Activated CD4-positive, alpha-beta T cell treated with anti-CD3 and anti-CD28 coated beads, Interleukin-2, Interleukin-4, amounts not matched to agents 100 ng/mL and 50 ng/mL, durations not matched to agents 16 hours and 8 hours (primary cell): ENCODE data around the gene TOR2A.

ENCODE experiments used
- DNase-seq: peaks from one replicate; pipeline ENCODE4 v3.0.0-alpha.2; 2020; ENCODE audit warnings: low spot score

TOR2A gene

GRCh38 chr9:127720031-127720864 is 14.8 kb downstream of the TOR2A start:
- no peak for DNase-seq

- no peak for DNase-seq
Measured at GRCh38 chr9:127717766-127718165, 17.3 kb downstream of the TOR2A start.

- no peak for DNase-seq
Measured at GRCh38 chr9:127716412-127716811, 18.7 kb downstream of the TOR2A start.

- peak; percentile 97 for DNase-seq
Measured at GRCh38 chr9:127715470-127716337, 19.4 kb downstream of the TOR2A start, which contains the start of the genes PTRH1 and TTC16. Gene PTRH1 (minus strand): TSS chr9:127715663. CDS start chr9:127715639, 24 bp downstream. Gene TTC16 (plus strand): TSS chr9:127716079. CDS start chr9:127716146, 67 bp downstream.

GRCh38 chr9:127714951-127715469 is 20.1 kb downstream of the TOR2A start:
- no peak for DNase-seq

GRCh38 chr9:127714020-127714750 is 20.9 kb downstream of the TOR2A start:
- no peak for DNase-seq

- DNase-seq = no peak
Measured at GRCh38 chr9:127712867-127713266, 22.2 kb downstream of the TOR2A start.

GRCh38 chr9:127712371-127712770 is 22.7 kb downstream of the TOR2A start:
- no peak for DNase-seq

- no peak for DNase-seq
Measured at GRCh38 chr9:127711831-127712274, 23.2 kb downstream of the TOR2A start.

GRCh38 chr9:127711226-127711701 is 23.8 kb downstream of the TOR2A start:
- no peak for DNase-seq

GRCh38 chr9:127710204-127710783 is 24.8 kb downstream of the TOR2A start:
- no peak for DNase-seq

- no peak for DNase-seq
Measured at GRCh38 chr9:127708952-127709587, 26.0 kb downstream of the TOR2A start.

- DNase-seq = peak; percentile 28
Measured at GRCh38 chr9:127707766-127708165, 27.3 kb downstream of the TOR2A start.

- DNase-seq = no peak
Measured at GRCh38 chr9:127706836-127707241, 28.3 kb downstream of the TOR2A start, which contains the start of gene CFAP157. Gene CFAP157 (plus strand): TSS chr9:127706988. CDS start chr9:127707032, 44 bp downstream.

GRCh38 chr9:127705577-127706379 is 29.3 kb downstream of the TOR2A start:
- DNase-seq = no peak

GRCh38 chr9:127703289-127703946 is 31.7 kb downstream of the TOR2A start:
- DNase-seq = no peak

GRCh38 chr9:127700594-127701255 is 34.4 kb downstream of the TOR2A start:
- DNase-seq = no peak

GRCh38 chr9:127700140-127700539 is 35.0 kb downstream of the TOR2A start:
- no peak for DNase-seq
